GM19397 (cell line): Measurements from ENCODE around the gene BTBD2.

Experiments
- ATAC-seq: cut with Tn5 transposase; IDR thresholded peaks from one replicate; pipeline ENCODE4 v1.9.1; 2021; ENCODE audit warnings: mild to moderate bottlenecking, moderate library complexity; ENCODE audit not compliant: unreplicated experiment

Gene BTBD2

GRCh38 chr19:2015608-2015950, at the start of gene BTBD2:
Gene BTBD2, minus strand, starts transcription at chr19:2015714. Its CDS starts 11 bp downstream, at chr19:2015703.
- ATAC-seq: no peak

GRCh38 chr19:2064788-2065524, 49.4 kb upstream of the BTBD2 start:
- no peak for ATAC-seq

- no peak for ATAC-seq
These were observed 48.9 kb upstream of the BTBD2 start for GRCh38 chr19:2064395-2064787.

GRCh38 chr19:2063824-2064223, 48.3 kb upstream of the BTBD2 start:
- no peak for ATAC-seq

GRCh38 chr19:2062770-2063169, 47.3 kb upstream of the BTBD2 start:
- ATAC-seq: no peak

GRCh38 chr19:2062389-2062729, 46.8 kb upstream of the BTBD2 start:
- ATAC-seq: no peak

GRCh38 chr19:2061495-2062388, 46.2 kb upstream of the BTBD2 start:
- ATAC-seq: peak; percentile 84

- peak; percentile 35 for ATAC-seq
These were observed 45.5 kb upstream of the BTBD2 start for GRCh38 chr19:2060884-2061494.

- no peak for ATAC-seq
These were observed 44.1 kb upstream of the BTBD2 start for GRCh38 chr19:2059422-2060201.

GRCh38 chr19:2058570-2059421, 43.3 kb upstream of the BTBD2 start:
- no peak for ATAC-seq

- ATAC-seq: no peak
These were observed 42.3 kb upstream of the BTBD2 start for GRCh38 chr19:2057484-2058469.

- no peak for ATAC-seq
These were observed 41.3 kb upstream of the BTBD2 start for GRCh38 chr19:2056837-2057192.

- ATAC-seq: no peak
These were observed 40.7 kb upstream of the BTBD2 start for GRCh38 chr19:2055931-2056836.

- ATAC-seq: no peak
These were observed 39.2 kb upstream of the BTBD2 start for GRCh38 chr19:2054763-2055162.

- ATAC-seq: no peak
These were observed 38.3 kb upstream of the BTBD2 start for GRCh38 chr19:2053601-2054389.

GRCh38 chr19:2051773-2052704, 36.5 kb upstream of the BTBD2 start:
- no peak for ATAC-seq
